AG04450 (cell line): ENCODE data around the gene C10orf105. TPM values are rescaled to one million over a fixed set of nuclear protein-coding genes. Genes with fewer than 3 reads are reported as not detected.

ENCODE experiments used
- CTCF ChIA-PET: fragments of 300-600, 350-600 bp; formaldehyde crosslinking; extraction: SDS; loops from one replicate; lab custom pipeline; 2022; ENCODE audit warnings: antibody characterized with exemption, inconsistent platforms; lab: Charles Lee
- POLR2A ChIA-PET: fragments of 350-600 bp; formaldehyde crosslinking; extraction: SDS; loops from one replicate; lab custom pipeline; 2021; ENCODE audit warnings: antibody characterized with exemption, inconsistent platforms; lab: Yijun Ruan, JAX
- DNase-seq: peaks from one replicate; pipeline ENCODE4 v3.0.0-alpha.2; 2011; ENCODE audit warnings: low read depth, low spot score
- H3K27ac ChIP-seq: one replicate; pipeline ENCODE4 v1.5.1; 2012; ENCODE audit warnings: low read depth, low read length, control low read depth
- H3K27me3 ChIP-seq: one replicate; pipeline ENCODE4 v1.6.0; 2012; ENCODE audit warnings: low read length; ENCODE audit not compliant: control insufficient read depth, insufficient read depth
- H3K4me3 ChIP-seq: 2 replicates; pipeline ENCODE4 v1.5.1; 2011; ENCODE audit warnings: mild to moderate bottlenecking, low read depth, low read length, control low read depth
- H3K9me3 ChIP-seq: 2 replicates; pipeline ENCODE4 v1.5.1; 2012; ENCODE audit warnings: low read length; ENCODE audit not compliant: control insufficient read depth, insufficient read depth
- CTCF ChIP-seq: IDR thresholded peaks from 2 replicates; pipeline ENCODE4 v1.5.1; 2011; ENCODE audit warnings: low read depth, low read length, control low read depth, inconsistent platforms
- polyA plus RNA-seq: library from polyadenylated mRNA; depleted of rRNA; stranded (reverse); fragments of >200 nt; gene quantifications from 2 replicates; pipeline ENCODE4 v1.2.3, GENCODE V29; 2011

The C10orf105 gene
- polyA plus RNA-seq, 1 experiment, result not detected

GRCh38 chr10:71720288-71720687, 710 bp upstream of the C10orf105 start:
- DNase-seq, result no peak
- Histone ChIP-seq H3K4me3 (no peak overlapping the region), H3K27me3 (peaks cover 26% of the 10 kb centered on the region), H3K9me3 (peaks cover 4% of the 10 kb centered on the region), H3K27ac (no peak overlapping the region)
- TF ChIP-seq CTCF, result no peak
- ChIA-PET POLR2A (no interaction called here), CTCF (interaction anchor here (1.4 kb wide), 1 partner anchor 176 kb away, joined by 4 read pairs; no protein-coding TSS in a partner anchor)

- Histone ChIP-seq H3K27me3 (peaks cover 26% of the 10 kb centered on the region), H3K4me3 (no peak overlapping the region), H3K9me3 (peaks cover 4% of the 10 kb centered on the region), H3K27ac (no peak overlapping the region)
- no peak for TF ChIP-seq CTCF
- CTCF ChIA-PET, result interaction anchor here (0.6 kb wide), 1 partner anchor 153 kb away, joined by 3 read pairs; no protein-coding TSS in a partner anchor
- POLR2A ChIA-PET, result no interaction called here
- DNase-seq, result no peak
These were observed 536 bp downstream of the C10orf105 start for GRCh38 chr10:71719042-71719441.

- DNase-seq, result no peak
- no peak overlapping the region for H3K27ac ChIP-seq
- H3K27me3 ChIP-seq, result peaks cover 24% of the 10 kb centered on the region
- ChIA-PET CTCF (interaction anchor here (1.1 to 1.5 kb wide), 2 partner anchors 11 to 21 kb away, joined by 4 to 5 read pairs; no protein-coding TSS in a partner anchor), POLR2A (no interaction called here)
- TF ChIP-seq CTCF, result no peak
- peaks cover 4% of the 10 kb centered on the region for H3K9me3 ChIP-seq
- no peak overlapping the region for H3K4me3 ChIP-seq
These were observed 1.3 kb downstream of the C10orf105 start for GRCh38 chr10:71718165-71718698.

GRCh38 chr10:71717551-71717951, 2.0 kb downstream of the C10orf105 start:
- CTCF ChIA-PET, result interaction anchor here (1.0 to 1.5 kb wide), 3 partner anchors 9 to 21 kb away, joined by 3 to 5 read pairs (median 4); no protein-coding TSS in a partner anchor
- DNase-seq, result no peak
- Histone ChIP-seq H3K4me3 (no peak overlapping the region), H3K27ac (no peak overlapping the region), H3K27me3 (peaks cover 22% of the 10 kb centered on the region), H3K9me3 (peaks cover under 1% of the 10 kb centered on the region)
- no peak for TF ChIP-seq CTCF
- POLR2A ChIA-PET, result interaction anchor here (1.4 kb wide), 1 partner anchor 49 kb away, joined by 6 read pairs; no protein-coding TSS in a partner anchor

- ChIA-PET POLR2A (interaction anchor here (1.4 kb wide), 1 partner anchor 50 kb away, joined by 6 read pairs; no protein-coding TSS in a partner anchor), CTCF (interaction anchor here (1.0 to 1.5 kb wide), 3 partner anchors 9 to 20 kb away, joined by 3 to 5 read pairs (median 4); no protein-coding TSS in a partner anchor)
- Histone ChIP-seq H3K27ac (no peak overlapping the region), H3K27me3 (peaks cover 18% of the 10 kb centered on the region), H3K4me3 (no peak overlapping the region), H3K9me3 (no peaks in the 10 kb centered on the region; the same call in 1 of the 2 replicates)
- no peak for TF ChIP-seq CTCF
- DNase-seq, result no peak
These were observed 2.5 kb downstream of the C10orf105 start for GRCh38 chr10:71717056-71717455.
